VCaP (cell line): Measurements from ENCODE around the gene MCUB.
"Not testable (repeated sequence)": the region's sequence is repeated elsewhere in the genome, so short reads cannot be mapped to it uniquely, and the experiment has no call there.

Experiments
- H3K27ac ChIP-seq: fragments of 450-650 bp; 2 replicates; pipeline ENCODE4 v1.5.1; 2017
- TF ChIP-seq, protein P1 (sequence below): fragments of 450-650 bp; conservative IDR thresholded peaks from 2 replicates; pipeline ENCODE4 v1.5.1; 2017; ENCODE audit warnings: mild to moderate bottlenecking, moderate library complexity

The MCUB gene

DNA sequence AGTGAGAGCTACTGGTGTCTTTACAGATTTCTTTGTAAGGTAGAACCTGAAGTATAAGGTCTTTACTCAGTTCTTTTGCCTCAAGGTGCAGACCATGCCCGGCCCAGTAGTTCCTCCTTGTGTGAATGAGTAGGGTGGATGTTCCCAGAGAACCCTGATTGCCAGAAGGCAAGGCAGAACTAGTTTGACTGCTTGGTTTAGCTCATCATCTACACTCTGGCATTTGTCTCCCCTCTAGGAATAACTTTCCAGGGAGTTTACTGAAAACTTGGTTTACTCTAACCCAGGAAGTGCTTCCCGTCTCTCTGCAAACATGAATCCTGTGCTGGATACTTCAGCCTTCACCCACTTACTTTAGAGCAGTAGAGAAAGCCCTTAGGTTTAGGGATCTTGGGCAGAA lies 29.1 kb downstream of the MCUB start:
- peak overlapping the region; percentile 40 for H3K27ac ChIP-seq
- TF ChIP-seq, protein P1, sequence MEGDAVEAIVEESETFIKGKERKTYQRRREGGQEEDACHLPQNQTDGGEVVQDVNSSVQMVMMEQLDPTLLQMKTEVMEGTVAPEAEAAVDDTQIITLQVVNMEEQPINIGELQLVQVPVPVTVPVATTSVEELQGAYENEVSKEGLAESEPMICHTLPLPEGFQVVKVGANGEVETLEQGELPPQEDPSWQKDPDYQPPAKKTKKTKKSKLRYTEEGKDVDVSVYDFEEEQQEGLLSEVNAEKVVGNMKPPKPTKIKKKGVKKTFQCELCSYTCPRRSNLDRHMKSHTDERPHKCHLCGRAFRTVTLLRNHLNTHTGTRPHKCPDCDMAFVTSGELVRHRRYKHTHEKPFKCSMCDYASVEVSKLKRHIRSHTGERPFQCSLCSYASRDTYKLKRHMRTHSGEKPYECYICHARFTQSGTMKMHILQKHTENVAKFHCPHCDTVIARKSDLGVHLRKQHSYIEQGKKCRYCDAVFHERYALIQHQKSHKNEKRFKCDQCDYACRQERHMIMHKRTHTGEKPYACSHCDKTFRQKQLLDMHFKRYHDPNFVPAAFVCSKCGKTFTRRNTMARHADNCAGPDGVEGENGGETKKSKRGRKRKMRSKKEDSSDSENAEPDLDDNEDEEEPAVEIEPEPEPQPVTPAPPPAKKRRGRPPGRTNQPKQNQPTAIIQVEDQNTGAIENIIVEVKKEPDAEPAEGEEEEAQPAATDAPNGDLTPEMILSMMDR = no peak

DNA sequence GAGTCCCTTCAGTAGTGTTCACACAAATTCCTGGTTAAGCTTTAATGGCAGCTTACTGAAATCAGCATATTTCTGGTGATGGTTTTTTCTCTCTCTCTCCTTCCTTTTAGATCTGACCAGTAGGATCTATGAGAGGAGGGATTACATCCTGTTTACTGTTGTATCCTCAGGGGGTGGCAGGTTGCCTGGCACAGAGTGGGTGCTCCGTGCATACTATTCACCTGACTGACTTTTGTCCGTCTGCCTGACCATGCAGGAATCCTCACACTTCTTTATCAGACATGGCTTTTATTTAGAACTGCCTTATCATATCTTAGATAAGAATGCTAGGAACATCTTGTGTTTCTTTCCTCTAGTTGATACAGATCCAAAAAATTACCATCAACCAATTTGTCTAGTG lies 29.6 kb downstream of the MCUB start:
- H3K27ac ChIP-seq = peak overlapping the region; percentile 40
- TF ChIP-seq, protein P1 = no peak

DNA sequence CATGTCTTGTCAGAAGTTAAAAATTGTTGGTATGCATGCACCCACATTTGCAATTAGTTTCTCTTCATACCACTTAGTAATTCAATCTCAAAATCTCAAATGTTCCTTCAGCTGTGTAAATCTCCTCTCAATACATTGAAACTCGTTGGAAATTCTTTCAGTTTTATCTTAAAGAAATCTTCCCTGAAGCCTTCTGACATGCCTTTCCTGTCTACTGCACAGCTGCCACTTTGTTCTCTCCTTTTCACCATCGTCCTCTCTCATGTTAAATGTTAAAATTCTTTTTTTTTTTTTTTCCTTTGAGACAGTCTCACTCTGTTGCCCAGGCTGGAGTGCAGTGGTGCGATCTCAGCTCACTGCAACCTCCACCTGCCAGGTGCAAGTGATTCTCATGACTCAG lies 30.9 kb downstream of the MCUB start:
- H3K27ac ChIP-seq = no peak overlapping the region
- TF ChIP-seq, protein P1 = no peak

DNA sequence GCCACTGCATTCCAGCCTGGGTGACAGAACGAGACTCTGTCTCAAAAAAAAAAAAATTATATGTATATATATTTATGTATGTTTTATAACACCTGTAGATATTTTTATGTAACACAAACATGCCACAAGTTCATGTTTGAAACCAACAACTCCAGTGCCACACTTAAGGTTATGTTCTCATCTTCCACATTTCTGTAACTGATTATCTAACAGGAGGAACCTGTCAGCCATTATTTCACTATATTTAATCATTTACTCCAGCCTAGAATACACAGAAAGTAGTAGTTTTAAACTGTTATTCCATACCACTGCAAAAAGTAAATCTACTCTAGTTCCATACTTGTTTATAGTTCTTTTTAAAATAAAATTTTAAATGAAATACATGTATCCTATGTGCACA lies 32.3 kb downstream of the MCUB start:
- TF ChIP-seq, protein P1 = no peak
- no peak overlapping the region for H3K27ac ChIP-seq

DNA sequence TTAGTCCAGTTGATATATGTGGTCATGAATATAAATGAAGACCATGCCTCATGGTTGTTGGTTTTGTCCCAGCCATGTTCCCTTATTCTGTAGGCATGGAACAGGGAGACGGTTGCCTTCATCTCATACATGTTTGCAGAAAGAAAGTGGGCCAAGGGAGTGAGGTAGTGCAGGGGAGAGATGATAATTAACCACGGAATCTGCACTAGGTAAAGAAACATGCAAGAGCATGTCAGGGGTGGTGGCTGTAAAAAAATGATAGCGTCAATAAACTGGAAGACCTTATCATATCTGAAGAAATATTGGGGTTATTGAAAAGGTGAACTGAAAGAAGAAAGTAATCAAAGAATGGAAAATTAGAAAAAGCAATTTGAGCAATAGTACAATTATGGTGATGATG lies 35.1 kb downstream of the MCUB start:
- H3K27ac ChIP-seq = not testable (repeated sequence)

DNA sequence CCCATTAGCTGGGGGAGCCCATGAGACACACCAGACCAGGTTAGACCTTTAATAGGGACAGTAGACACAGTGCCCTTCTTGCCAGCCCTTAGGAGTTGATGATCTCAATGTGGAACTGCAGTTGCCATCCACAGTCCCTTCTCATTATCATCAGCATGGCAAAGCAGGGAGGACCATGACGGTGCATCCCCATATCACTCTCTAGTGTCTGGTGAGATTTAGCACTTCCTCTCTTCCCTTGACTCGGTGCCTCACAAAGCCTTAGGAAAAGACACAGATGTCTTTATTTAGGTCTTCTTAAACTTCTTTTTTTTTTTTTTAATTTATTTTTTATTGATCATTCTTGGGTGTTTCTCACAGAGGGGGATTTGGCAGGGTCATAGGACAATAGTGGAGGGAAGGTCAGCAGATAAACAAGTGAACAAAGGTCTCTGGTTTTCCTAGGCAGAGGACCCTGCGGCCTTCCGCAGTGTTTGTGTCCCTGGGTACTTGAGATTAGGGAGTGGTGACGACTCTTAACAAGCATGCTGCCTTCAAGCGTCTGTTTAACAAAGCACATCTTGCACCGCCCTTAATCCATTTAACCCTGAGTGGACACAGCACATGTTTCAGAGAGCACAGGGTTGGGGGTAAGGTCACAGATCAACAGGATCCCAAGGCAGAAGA lies 36.5 kb downstream of the MCUB start:
- not testable (repeated sequence) for H3K27ac ChIP-seq

DNA sequence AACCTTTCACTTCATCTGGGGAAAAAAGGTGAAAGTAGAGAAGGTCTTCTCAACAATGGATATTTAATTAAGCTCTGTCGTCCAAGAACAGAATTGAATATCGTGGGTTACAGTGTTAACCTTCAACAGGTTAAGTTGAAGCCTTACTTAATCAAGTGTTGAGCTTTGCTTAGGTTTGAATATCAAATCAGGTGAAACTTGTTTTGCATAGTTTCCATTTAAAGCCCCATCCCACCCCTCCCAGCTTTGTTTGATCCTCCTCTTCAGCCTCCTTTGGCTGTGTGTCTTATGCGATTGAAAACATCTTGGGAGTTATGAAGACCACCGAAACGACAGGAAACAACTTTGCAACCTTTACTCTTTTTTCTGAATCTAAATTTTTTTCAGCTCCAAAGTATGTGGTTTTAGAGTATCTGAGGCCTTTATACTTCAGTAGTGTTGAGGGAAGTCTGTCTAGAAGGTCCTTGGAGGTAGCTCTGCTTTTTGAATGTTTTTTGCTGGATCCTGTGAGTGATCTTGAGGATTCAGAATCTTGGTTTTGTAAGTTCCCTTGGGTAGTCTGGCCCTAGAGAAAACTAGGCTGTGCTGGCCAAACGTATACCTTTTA lies 39.1 kb downstream of the MCUB start:
- TF ChIP-seq, protein P1 = no peak
- no peak overlapping the region for H3K27ac ChIP-seq

DNA sequence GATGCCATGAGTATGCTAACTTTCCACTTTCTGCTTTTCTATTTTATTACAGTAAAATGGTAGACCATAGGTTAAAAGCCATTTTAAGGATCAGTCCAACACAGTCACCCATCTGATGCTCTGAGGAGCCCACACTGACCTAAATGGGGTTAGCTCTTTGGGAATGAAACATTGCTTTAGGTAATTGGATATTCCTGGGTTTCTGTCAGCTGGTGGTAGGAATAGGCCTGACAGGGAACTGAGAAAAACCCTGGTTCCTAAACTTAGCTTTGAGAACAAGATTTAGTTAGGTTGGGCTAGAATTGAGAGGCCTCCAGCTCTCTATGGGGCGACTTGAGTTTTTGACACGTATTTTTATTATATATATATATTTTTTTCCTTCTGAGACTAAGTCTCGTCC lies 40.4 kb downstream of the MCUB start:
- H3K27ac ChIP-seq = no peak overlapping the region
- TF ChIP-seq, protein P1 = no peak

DNA sequence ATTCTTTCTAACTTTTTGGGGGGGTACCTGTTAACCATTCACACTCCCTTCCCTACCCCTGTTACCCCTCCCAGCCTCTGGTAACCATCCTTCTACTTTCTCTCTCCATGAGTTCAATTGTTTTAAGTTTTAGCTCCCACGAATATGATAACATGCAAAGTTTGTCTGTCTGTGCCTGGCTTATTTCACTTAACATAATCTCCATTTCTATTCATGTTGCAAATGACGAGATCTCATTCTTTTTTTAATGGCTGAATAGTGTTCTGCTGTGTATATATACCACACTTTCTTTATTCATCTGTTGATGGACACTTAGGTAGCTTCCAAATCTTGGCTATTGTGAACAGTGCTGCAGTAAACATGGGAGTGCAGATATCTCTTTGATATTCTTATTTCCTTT lies 41.3 kb downstream of the MCUB start:
- TF ChIP-seq, protein P1 = no peak
- no peak overlapping the region for H3K27ac ChIP-seq
